Ovary (tissue), 9 donors: ENCODE measurements around the gene TMEM139. TPM values are rescaled to one million over a fixed set of nuclear protein-coding genes. Genes with fewer than 3 reads are reported as not detected.

ENCODE experiments used
- DNase-seq, 5 donors: peaks; one replicate each; pipeline ENCODE4 v3.0.0-alpha.2; 2019 to 2020
- H3K27ac ChIP-seq, 2 donors: fragments of 200-600 bp; one replicate each; pipeline versions ENCODE4 v1.5.1 to v1.8.0; 2019 to 2022
- H3K27me3 ChIP-seq: fragments of 200-600 bp; one replicate; pipeline ENCODE4 v1.8.0; 2022
- H3K36me3 ChIP-seq: fragments of 200-600 bp; sonication (generic); one replicate; pipeline ENCODE4 v1.5.1; 2019
- H3K4me1 ChIP-seq: one replicate; pipeline ENCODE4 v1.8.1; 2013; ENCODE audit warnings: mild to moderate bottlenecking, moderate library complexity; ENCODE audit not compliant: insufficient read depth
- H3K4me3 ChIP-seq: fragments of 200-600 bp; sonication (generic); one replicate; pipeline ENCODE4 v1.5.1; 2017
- H3K9me3 ChIP-seq, 2 donors: fragments of 200-600 bp in 1 of 2; sonication (generic) in 1 of 2; one replicate each; pipeline versions ENCODE4 v1.5.1 to v1.8.1; 2013 to 2019; ENCODE audit warnings: mild to moderate bottlenecking in 1 of 2, moderate library complexity in 1 of 2
- EP300 ChIP-seq: sonication (generic); formaldehyde crosslinking; IDR thresholded peaks from one replicate; pipeline ENCODE4 v1.6.1; 2017; ENCODE audit warnings: antibody characterized with exemption
- POLR2A ChIP-seq: fragments of 450-650 bp; IDR thresholded peaks from one replicate; pipeline ENCODE4 v1.6.1; 2017; ENCODE audit warnings: antibody characterized with exemption, mild to moderate bottlenecking, moderate library complexity
- WGBS, 3 donors: extraction: QIAGEN DNeasy Blood & Tissue Kit in 1 of 3; methylation state at CpG; one replicate each; pipeline versions ENCODE4 v1.1.5 to v1.1.7; 2013 to 2017; 5-methylcytosine and 5-hydroxymethylcytosine counted together
- intact Hi-C, 4 donors: fragments of 100-400 bp; cut with DNase I; formaldehyde crosslinking; loops; one replicate each; pipeline versions ENCODE4 v1.11.0 to v1.15.1; 2022 to 2023
- polyA plus RNA-seq, 2 donors: library from polyadenylated mRNA; stranded (reverse); fragments of 200-250 nt in 1 of 2; fragments of 350-450 nt in 1 of 2; fragmentation: Illumina TruSeq in 1 of 2; extraction: RNeasy Lipid Tissue Mini Kit (QIAGEN cat#74804) in 1 of 2; gene quantifications; one replicate each; pipeline ENCODE4 v1.2.3, GENCODE V29; 2013 to 2014
- total RNA-seq, 7 donors: library from RNA; depleted of rRNA in 2 of 7; stranded (reverse); fragments of >200 nt in 2 of 7; fragmentation: NEBNext Ultra II Directional in 3 of 7; extraction: Animal tissue kit (Norgen Biotek cat#: 25700) in 3 of 7; gene quantifications; one replicate each; pipeline versions ENCODE4 v1.1.0 to v1.2.4, GENCODE V29; 2016 to 2023
- TF ChIP-seq, protein P1 (sequence below), 3 donors: fragments of 450-650 bp in 2 of 3; fragments of 200-600 bp in 1 of 3; IDR thresholded peaks; one replicate each; pipeline versions ENCODE4 v1.5.1 to v1.8.0; 2016 to 2022; ENCODE audit warnings: antibody characterized with exemption in 3 of 3, mild to moderate bottlenecking in 1 of 3
- donor health status: DM: no; HTN: no; CAD: no; lungs with moderate emphysema.
- donor health status: DM: no; HTN: no; CAD: no.
- donor health status: Bipolar disorder and iron deficiency.
- donor health status: DM: yes; HTN: yes; CAD: no.
- donor health status: DM: no; HTN: no; CAD: no.
- donor health status: DM: yes; HTN: yes; CAD: no.

TMEM139 gene
- total and polyA plus RNA-seq, 9 donors: 0.35 to 10.8 (median 0.61) TPM

DNA sequence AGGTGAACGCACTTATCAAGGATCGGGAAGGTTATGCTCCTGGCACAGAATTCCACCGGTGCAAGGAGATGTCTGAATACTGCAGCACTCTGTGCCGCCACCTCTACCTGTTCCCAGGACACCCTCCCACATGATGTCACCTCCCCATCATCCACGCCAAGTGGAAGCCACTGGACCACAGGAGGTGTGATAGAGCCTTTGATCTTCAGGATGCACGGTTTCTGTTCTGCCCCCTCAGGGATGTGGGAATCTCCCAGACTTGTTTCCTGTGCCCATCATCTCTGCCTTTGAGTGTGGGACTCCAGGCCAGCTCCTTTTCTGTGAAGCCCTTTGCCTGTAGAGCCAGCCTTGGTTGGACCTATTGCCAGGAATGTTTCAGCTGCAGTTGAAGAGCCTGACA lies 20.2 kb downstream of the TMEM139 start:
- Histone ChIP-seq H3K4me1 (no peaks in the 10 kb centered on the region), H3K9me3 (no peaks in the 10 kb centered on the region), H3K27me3 (no peaks in the 10 kb centered on the region), H3K36me3 (no peaks in the 10 kb centered on the region), H3K4me3 (no peak overlapping the region), H3K27ac (no peak overlapping the region)
- 78 to 87% (median 84%) methylated on average over 6 of the region's 6 CpGs for WGBS, 3 donors
- intact Hi-C loops: loop anchor here in 2 of 4 donors (10.0 kb wide), 1 partner anchor 60 kb away; no protein-coding TSS in a partner anchor
- TF ChIP-seq, protein P1, sequence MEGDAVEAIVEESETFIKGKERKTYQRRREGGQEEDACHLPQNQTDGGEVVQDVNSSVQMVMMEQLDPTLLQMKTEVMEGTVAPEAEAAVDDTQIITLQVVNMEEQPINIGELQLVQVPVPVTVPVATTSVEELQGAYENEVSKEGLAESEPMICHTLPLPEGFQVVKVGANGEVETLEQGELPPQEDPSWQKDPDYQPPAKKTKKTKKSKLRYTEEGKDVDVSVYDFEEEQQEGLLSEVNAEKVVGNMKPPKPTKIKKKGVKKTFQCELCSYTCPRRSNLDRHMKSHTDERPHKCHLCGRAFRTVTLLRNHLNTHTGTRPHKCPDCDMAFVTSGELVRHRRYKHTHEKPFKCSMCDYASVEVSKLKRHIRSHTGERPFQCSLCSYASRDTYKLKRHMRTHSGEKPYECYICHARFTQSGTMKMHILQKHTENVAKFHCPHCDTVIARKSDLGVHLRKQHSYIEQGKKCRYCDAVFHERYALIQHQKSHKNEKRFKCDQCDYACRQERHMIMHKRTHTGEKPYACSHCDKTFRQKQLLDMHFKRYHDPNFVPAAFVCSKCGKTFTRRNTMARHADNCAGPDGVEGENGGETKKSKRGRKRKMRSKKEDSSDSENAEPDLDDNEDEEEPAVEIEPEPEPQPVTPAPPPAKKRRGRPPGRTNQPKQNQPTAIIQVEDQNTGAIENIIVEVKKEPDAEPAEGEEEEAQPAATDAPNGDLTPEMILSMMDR (IDR thresholded peaks at IDR 0.05): no peak
- no peak for TF ChIP-seq EP300
- no peak for TF ChIP-seq POLR2A
- no peak for DNase-seq

DNA sequence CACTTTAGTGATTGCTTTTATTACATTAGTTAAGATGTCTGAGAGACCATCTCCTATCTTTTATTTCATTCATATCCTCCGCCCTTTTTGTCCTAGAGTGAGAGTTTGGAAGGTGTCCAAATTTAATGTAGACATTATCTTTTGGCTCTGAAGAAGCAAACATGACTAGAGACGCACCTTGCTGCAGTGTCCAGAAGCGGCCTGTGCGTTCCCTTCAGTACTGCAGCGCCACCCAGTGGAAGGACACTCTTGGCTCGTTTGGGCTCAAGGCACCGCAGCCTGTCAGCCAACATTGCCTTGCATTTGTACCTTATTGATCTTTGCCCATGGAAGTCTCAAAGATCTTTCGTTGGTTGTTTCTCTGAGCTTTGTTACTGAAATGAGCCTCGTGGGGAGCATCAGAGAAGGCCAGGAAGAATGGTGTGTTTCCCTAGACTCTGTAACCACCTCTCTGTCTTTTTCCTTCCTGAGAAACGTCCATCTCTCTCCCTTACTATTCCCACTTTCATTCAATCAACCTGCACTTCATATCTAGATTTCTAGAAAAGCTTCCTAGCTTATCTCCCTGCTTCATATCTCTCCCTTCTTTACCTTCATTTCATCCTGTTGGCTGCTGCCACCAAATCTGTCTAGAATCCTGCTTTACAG lies 20.8 kb downstream of the TMEM139 start:
- TF ChIP-seq, protein P1 (IDR thresholded peaks at IDR 0.05): peak in 2 of 3 donors; percentile 17 to 19
- TF ChIP-seq EP300: no peak
- no peak for TF ChIP-seq POLR2A
- Histone ChIP-seq H3K27ac (no peak overlapping the region), H3K4me3 (no peak overlapping the region), H3K4me1 (no peaks in the 10 kb centered on the region), H3K9me3 (no peaks in the 10 kb centered on the region), H3K36me3 (no peaks in the 10 kb centered on the region), H3K27me3 (no peaks in the 10 kb centered on the region)
- peak; percentile 26 to 71 (median 55) for DNase-seq
- intact Hi-C loops: loop anchor here in 2 of 4 donors (10.0 kb wide), 1 partner anchor 61 kb away; no protein-coding TSS in a partner anchor
- WGBS, 3 donors: 60 to 68% (median 64%) methylated on average over 10 of the region's 10 CpGs

DNA sequence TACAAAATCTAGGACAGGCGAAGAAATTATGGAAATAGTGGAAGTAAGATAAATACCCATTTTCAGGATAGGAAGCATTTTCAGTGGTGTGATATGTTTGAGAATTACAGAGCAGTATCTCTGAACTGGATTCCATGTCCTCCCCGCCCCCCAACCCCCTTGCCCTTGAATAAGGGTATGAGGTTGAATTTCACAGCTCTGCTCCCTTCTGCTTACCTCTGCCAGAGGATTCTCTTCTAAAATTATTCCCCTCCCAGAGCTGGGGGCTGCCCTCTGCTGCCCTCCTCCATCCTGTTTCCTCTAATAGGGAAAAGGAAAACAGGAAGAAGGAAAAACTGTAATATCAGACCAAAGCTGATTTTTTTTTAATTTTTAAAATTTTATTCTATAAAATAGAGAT lies 23.9 kb downstream of the TMEM139 start:
- Histone ChIP-seq H3K4me1 (no peaks in the 10 kb centered on the region), H3K36me3 (no peaks in the 10 kb centered on the region), H3K9me3 (no peaks in the 10 kb centered on the region), H3K4me3 (no peak overlapping the region), H3K27ac (no peak overlapping the region), H3K27me3 (no peaks in the 10 kb centered on the region)
- TF ChIP-seq POLR2A (no peak), EP300 (no peak)
- TF ChIP-seq, protein P1 (IDR thresholded peaks at IDR 0.05): no peak
- 86 to 98% (median 95%) methylated on average over 2 of the region's 2 CpGs for WGBS, 3 donors
- intact Hi-C loops: loop anchor here in 2 of 4 donors (10.0 kb wide), 1 partner anchor 64 kb away; no protein-coding TSS in a partner anchor
- no peak for DNase-seq

DNA sequence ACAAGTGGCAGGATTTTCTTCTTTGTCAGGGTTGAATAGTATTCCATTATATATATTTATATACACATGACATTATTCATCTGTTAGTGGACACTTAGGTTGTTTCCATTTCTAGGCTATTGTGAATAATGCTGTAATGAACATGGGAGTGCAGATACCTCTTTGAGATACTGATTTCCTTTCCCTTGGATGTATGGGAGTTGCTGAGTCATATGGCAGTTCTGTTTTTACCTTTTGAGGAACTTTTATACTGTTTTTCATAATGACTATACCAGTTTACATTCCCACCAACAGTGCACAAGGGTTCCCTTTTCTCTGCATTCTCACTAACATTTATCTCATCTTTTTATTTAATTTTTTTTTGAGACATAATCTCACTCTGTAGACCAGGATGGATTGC lies 29.4 kb downstream of the TMEM139 start:
- no peak for DNase-seq
- TF ChIP-seq, protein P1 (IDR thresholded peaks at IDR 0.05): no peak
- TF ChIP-seq EP300 (no peak), POLR2A (no peak)
- H3K27me3 ChIP-seq: no peaks in the 10 kb centered on the region
- intact Hi-C loops: no loop called here
- no peak overlapping the region for H3K4me3 ChIP-seq
- no peaks in the 10 kb centered on the region for H3K4me1 ChIP-seq
- no peaks in the 10 kb centered on the region for H3K9me3 ChIP-seq
- H3K36me3 ChIP-seq: no peaks in the 10 kb centered on the region
- H3K27ac ChIP-seq: no peak overlapping the region
